Measurements from ENCODE around the gene ECE2. TPM values are rescaled to one million over a fixed set of nuclear protein-coding genes. Genes with fewer than 3 reads are reported as not detected.

The ECE2 gene
- total RNA-seq, 2 experiments from 2014 or later, result not detected

GRCh38 chr3:184235381-184236032 lies 40.3 kb upstream of the ECE2 start:
- H3K79me2 ChIP-seq (ENCODE audit: insufficient read depth, low read depth, low read length), result no peaks in the 10 kb centered on the region
- no peaks in the 10 kb centered on the region; the same call in 1 of the 2 replicates for H4K20me1 ChIP-seq (ENCODE audit: insufficient read depth, low read length)
- no peak overlapping the region for H3K27ac ChIP-seq (ENCODE audit: low read depth, low read length, poor library complexity, severe bottlenecking)
- BruUV-seq (replicated peaks), result no TSS peak
- no peaks in the 10 kb centered on the region for H3K9me2 ChIP-seq (ENCODE audit: insufficient read depth, low read length)
- H3K36me3 ChIP-seq (ENCODE audit: insufficient read depth, low read length), result no peaks in the 10 kb centered on the region
- no peak for TF ChIP-seq CTCF (conservative IDR thresholded peaks at IDR 0.05; ENCODE audit: low read length)
- TF ChIP-seq EZH2phosphoT487 (IDR thresholded peaks at IDR 0.05; ENCODE audit: borderline replicate concordance, low read depth, low read length), result no peak
- ChIA-PET POLR2A (no interaction called here), CTCF (ENCODE audit: unreplicated experiment) (no interaction called here)
- no peak overlapping the region for H2AFZ ChIP-seq (ENCODE audit: low read length)
- peaks cover 7% of the 10 kb centered on the region for H3K4me1 ChIP-seq (ENCODE audit: insufficient read depth, low read length, poor library complexity, severe bottlenecking)
- no peaks in the 10 kb centered on the region for H3K9me3 ChIP-seq (ENCODE audit: low read length)
- H3K4me2 ChIP-seq (ENCODE audit: low read length), result no peak overlapping the region
- no peak overlapping the region for H3K4me3 ChIP-seq (ENCODE audit: low read depth, low read length, poor library complexity, severe bottlenecking)
- intact Hi-C loops (cut with micrococcal nuclease; ENCODE audit: unreplicated experiment), result no loop called here
- DNase-seq (ENCODE audit: low spot score), result no peak

- Histone ChIP-seq H3K4me2 (ENCODE audit: low read length) (no peak overlapping the region), H4K20me1 (ENCODE audit: insufficient read depth, low read length) (no peaks in the 10 kb centered on the region; the same call in 1 of the 2 replicates), H3K4me1 (ENCODE audit: insufficient read depth, low read length, poor library complexity, severe bottlenecking) (peaks cover 7% of the 10 kb centered on the region), H3K9me3 (ENCODE audit: low read length) (no peaks in the 10 kb centered on the region), H3K4me3 (ENCODE audit: low read depth, low read length, poor library complexity, severe bottlenecking) (no peak overlapping the region), H3K79me2 (ENCODE audit: insufficient read depth, low read depth, low read length) (no peaks in the 10 kb centered on the region), H2AFZ (ENCODE audit: low read length) (no peak overlapping the region), H3K36me3 (ENCODE audit: insufficient read depth, low read length) (no peaks in the 10 kb centered on the region), H3K9me2 (ENCODE audit: insufficient read depth, low read length) (no peaks in the 10 kb centered on the region), H3K27ac (ENCODE audit: low read depth, low read length, poor library complexity, severe bottlenecking) (no peak overlapping the region)
- DNase-seq (ENCODE audit: low spot score), result no peak
- TF ChIP-seq EZH2phosphoT487 (IDR thresholded peaks at IDR 0.05; ENCODE audit: borderline replicate concordance, low read depth, low read length) (no peak), CTCF (conservative IDR thresholded peaks at IDR 0.05; ENCODE audit: low read length) (no peak)
- ChIA-PET CTCF (ENCODE audit: unreplicated experiment) (interaction anchor here (1.0 kb wide), 1 partner anchor 8 kb away, joined by 3 read pairs; no protein-coding TSS in a partner anchor), POLR2A (interaction anchor here (1.0 kb wide), 1 partner anchor 67 kb away, joined by 3 read pairs; no protein-coding TSS in a partner anchor)
- intact Hi-C loops (cut with micrococcal nuclease; ENCODE audit: unreplicated experiment), result no loop called here
- BruUV-seq (replicated peaks), result no TSS peak
These were observed 39.8 kb upstream of the ECE2 start for GRCh38 chr3:184236033-184236410.

GRCh38 chr3:184236636-184237035 lies 39.2 kb upstream of the ECE2 start:
- Histone ChIP-seq H3K4me2 (ENCODE audit: low read length) (no peak overlapping the region), H3K9me2 (ENCODE audit: insufficient read depth, low read length) (no peaks in the 10 kb centered on the region), H3K4me3 (ENCODE audit: low read depth, low read length, poor library complexity, severe bottlenecking) (no peak overlapping the region), H4K20me1 (ENCODE audit: insufficient read depth, low read length) (no peaks in the 10 kb centered on the region; the same call in 1 of the 2 replicates), H3K36me3 (ENCODE audit: insufficient read depth, low read length) (peaks cover 2% of the 10 kb centered on the region; the same call in 1 of the 2 replicates), H2AFZ (ENCODE audit: low read length) (no peak overlapping the region), H3K9me3 (ENCODE audit: low read length) (no peaks in the 10 kb centered on the region), H3K27ac (ENCODE audit: low read depth, low read length, poor library complexity, severe bottlenecking) (no peak overlapping the region), H3K79me2 (ENCODE audit: insufficient read depth, low read depth, low read length) (no peaks in the 10 kb centered on the region), H3K4me1 (ENCODE audit: insufficient read depth, low read length, poor library complexity, severe bottlenecking) (peaks cover 7% of the 10 kb centered on the region)
- TF ChIP-seq EZH2phosphoT487 (IDR thresholded peaks at IDR 0.05; ENCODE audit: borderline replicate concordance, low read depth, low read length) (no peak), CTCF (conservative IDR thresholded peaks at IDR 0.05; ENCODE audit: low read length) (no peak)
- ChIA-PET POLR2A (interaction anchor here (1.0 kb wide), 1 partner anchor 67 kb away, joined by 3 read pairs; no protein-coding TSS in a partner anchor), CTCF (ENCODE audit: unreplicated experiment) (interaction anchor here (0.6 to 1.0 kb wide), 2 partner anchors 9 to 30 kb away, joined by 3 read pairs; no protein-coding TSS in a partner anchor)
- DNase-seq (ENCODE audit: low spot score), result no peak
- BruUV-seq (replicated peaks), result no TSS peak
- intact Hi-C loops (cut with micrococcal nuclease; ENCODE audit: unreplicated experiment), result no loop called here

Data from OCI-LY7 (cell line).